HepG2 (cell line): Measurements from ENCODE around the gene APOA1. TPM values are rescaled to one million over a fixed set of nuclear protein-coding genes. Genes with fewer than 3 reads are reported as not detected.
A peak's percentile ranks its signal among the peaks of the same experiment; 100 is the strongest.

Experiments used
- BATF2 ChIP-seq: sonication (generic); formaldehyde crosslinking; IDR thresholded peaks from 2 replicates; pipeline ENCODE4 v1.8.0; 2022; ENCODE audit warnings: mild to moderate bottlenecking, missing genetic modification reagents, moderate library complexity
- BHLHE40 ChIP-seq: IDR thresholded peaks from 2 replicates; pipeline ENCODE4 v1.6.1; 2011; ENCODE audit warnings: low read length, improper control_type of control experiment
- DNMT3B ChIP-seq: conservative IDR thresholded peaks from 2 replicates; pipeline ENCODE4 v1.6.1; 2016; ENCODE audit warnings: missing biosample characterization, control low read depth
- ERF ChIP-seq: IDR thresholded peaks from 2 replicates; pipeline ENCODE4 v1.6.1; 2018; ENCODE audit warnings: missing biosample characterization, missing genetic modification reagents
- ETV5 ChIP-seq: IDR thresholded peaks from 2 replicates; pipeline ENCODE4 v1.6.1; 2018; ENCODE audit warnings: missing biosample characterization, missing genetic modification reagents, inconsistent platforms, borderline replicate concordance
- GABPA ChIP-seq, 2 experiments: IDR thresholded peaks; 2 replicates each; pipeline ENCODE4 v1.6.1; 2011 to 2016; ENCODE audit warnings: low read depth in 2 of 2, low read length in 1 of 2, missing biosample characterization in 1 of 2, missing genetic modification characterization in 1 of 2
- GATAD1 ChIP-seq: IDR thresholded peaks from 2 replicates; pipeline ENCODE4 v1.6.1; 2016; ENCODE audit warnings: missing genetic modification reagents, missing compliant biosample characterization
- GFI1 ChIP-seq: sonication (generic); formaldehyde crosslinking; IDR thresholded peaks from 2 replicates; pipeline ENCODE4 v1.5.0; 2020; ENCODE audit warnings: missing genetic modification reagents, mild to moderate bottlenecking, borderline replicate concordance
- HINFP ChIP-seq: sonication (generic); formaldehyde crosslinking; IDR thresholded peaks from 2 replicates; pipeline ENCODE4 v1.4.0; 2020; ENCODE audit warnings: low read depth, mild to moderate bottlenecking, missing genetic modification reagents
- HOXA3 ChIP-seq: sonication (generic); formaldehyde crosslinking; IDR thresholded peaks from 2 replicates; pipeline ENCODE4 v1.5.0; 2020; ENCODE audit warnings: missing genetic modification reagents
- KLF6 ChIP-seq: IDR thresholded peaks from 2 replicates; pipeline ENCODE4 v1.8.0; 2016; ENCODE audit warnings: missing biosample characterization, missing genetic modification reagents
- NFE2L2 ChIP-seq: fragments of 150-350 bp; IDR thresholded peaks from 2 replicates; pipeline ENCODE4 v1.6.1; 2014; ENCODE audit warnings: low read length
- PAWR ChIP-seq: sonication (generic); formaldehyde crosslinking; IDR thresholded peaks from 2 replicates; pipeline ENCODE4 v1.4.0; 2020; ENCODE audit warnings: missing genetic modification reagents, mild to moderate bottlenecking, borderline replicate concordance
- PAX8 ChIP-seq: sonication (generic); formaldehyde crosslinking; IDR thresholded peaks from 2 replicates; pipeline ENCODE4 v1.8.0; 2022; ENCODE audit warnings: mild to moderate bottlenecking, missing genetic modification reagents, borderline replicate concordance
- SIX1 ChIP-seq: sonication (generic); formaldehyde crosslinking; IDR thresholded peaks from 2 replicates; pipeline ENCODE4 v1.4.0; 2020; ENCODE audit warnings: missing genetic modification reagents, borderline replicate concordance
- SP2 ChIP-seq: sonication (generic); formaldehyde crosslinking; IDR thresholded peaks from 2 replicates; pipeline ENCODE4 v1.5.1; 2020; ENCODE audit warnings: mild to moderate bottlenecking, missing genetic modification reagents
- XBP1 ChIP-seq: sonication (generic); formaldehyde crosslinking; IDR thresholded peaks from 2 replicates; pipeline ENCODE4 v1.5.0; 2020; ENCODE audit warnings: missing genetic modification reagents
- ZBTB25 ChIP-seq: IDR thresholded peaks from 2 replicates; pipeline ENCODE4 v1.6.1; 2018; ENCODE audit warnings: missing genetic modification reagents
- ZFY ChIP-seq: sonication (generic); formaldehyde crosslinking; IDR thresholded peaks from 2 replicates; pipeline ENCODE4 v1.4.0; 2020; ENCODE audit warnings: missing genetic modification reagents
- ZNF276 ChIP-seq: sonication (generic); formaldehyde crosslinking; IDR thresholded peaks from 2 replicates; pipeline ENCODE4 v1.4.0; 2020; ENCODE audit warnings: mild to moderate bottlenecking, low read depth, missing genetic modification reagents
- ZNF331 ChIP-seq: sonication (generic); formaldehyde crosslinking; IDR thresholded peaks from 2 replicates; pipeline ENCODE4 v1.4.0; 2020; ENCODE audit warnings: missing genetic modification reagents
- ZNF44 ChIP-seq: sonication (generic); formaldehyde crosslinking; IDR thresholded peaks from 2 replicates; pipeline ENCODE4 v1.5.1; 2020; ENCODE audit warnings: mild to moderate bottlenecking, missing genetic modification reagents
- ZNF569 ChIP-seq: sonication (generic); formaldehyde crosslinking; IDR thresholded peaks from 2 replicates; pipeline ENCODE4 v1.5.0; 2020; ENCODE audit warnings: mild to moderate bottlenecking, missing genetic modification reagents, moderate library complexity, borderline replicate concordance
- ZNF615 ChIP-seq: sonication (generic); formaldehyde crosslinking; IDR thresholded peaks from 2 replicates; pipeline ENCODE4 v1.5.0; 2020; ENCODE audit warnings: mild to moderate bottlenecking, missing genetic modification reagents, borderline replicate concordance
- ZNF816 ChIP-seq: sonication (generic); formaldehyde crosslinking; IDR thresholded peaks from 2 replicates; pipeline ENCODE4 v1.8.0; 2022; ENCODE audit warnings: missing genetic modification reagents, mild to moderate bottlenecking, borderline replicate concordance
- ZSCAN29 ChIP-seq: sonication (generic); formaldehyde crosslinking; conservative IDR thresholded peaks from 2 replicates; pipeline ENCODE4 v1.4.0; 2020; ENCODE audit warnings: mild to moderate bottlenecking, missing genetic modification reagents
- polyA plus RNA-seq, 8 experiments: library from polyadenylated mRNA; depleted of rRNA in 3 of 8; stranded (reverse) in 7 of 8; unstranded in 1 of 8; fragments of >200 nt; fragmentation: Illumina TruSeq in 4 of 8; extraction: Trizol in 4 of 8; gene quantifications; 2 replicates each; pipeline versions ENCODE4 v1.2.1 to v1.2.3, GENCODE V29; 2011 to 2016; ENCODE audit warnings: low read depth in 4 of 8, missing spikeins in 1 of 8, mixed read lengths in 1 of 8; ENCODE audit not compliant: insufficient read depth in 1 of 8
- total RNA-seq, 5 experiments: library from RNA; depleted of rRNA; stranded (reverse); fragments of >200 nt; fragmentation: Illumina TruSeq; extraction: Trizol; gene quantifications; 2 replicates each; pipeline ENCODE4 v1.2.3, GENCODE V29; 2016; ENCODE audit warnings: low read depth in 1 of 5

APOA1 gene
- total and polyA plus RNA-seq, 2 of the 13 experiments (the other 11 are each of a cell fraction or from before 2014, with no cell fraction given): 1,973 to 5,485 TPM

- TF ChIP-seq ZBTB25 (CRISPR knock-in tag): 0 out of 2 replicates have a peak, but pooled peaks have one; percentile 49
- no peak for TF ChIP-seq KLF6 (CRISPR knock-in tag)
- TF ChIP-seq XBP1 (CRISPR knock-in tag): no peak
- TF ChIP-seq ERF (CRISPR knock-in tag): peak; percentile 90
- no peak for TF ChIP-seq HINFP (CRISPR knock-in tag)
- TF ChIP-seq GFI1: no peak; the same call in 1 of the 2 replicates
- peak; percentile 91; the same call in 1 of the 2 replicates for TF ChIP-seq ETV5 (CRISPR knock-in tag)
- TF ChIP-seq ZNF569 (CRISPR knock-in tag): no peak
- TF ChIP-seq PAX8: 0 out of 2 replicates have a peak, but pooled peaks have one; percentile 57
- TF ChIP-seq ZNF816 (CRISPR knock-in tag): no peak
- 0 out of 2 replicates have a peak, but pooled peaks have one; percentile 67 for TF ChIP-seq PAWR (CRISPR knock-in tag)
- no peak for TF ChIP-seq GABPA (IDR thresholded peaks at IDR 0.05; ENCODE audit: low read depth, low read length)
- no peak for TF ChIP-seq GABPA (CRISPR knock-in tag; IDR thresholded peaks at IDR 0.05; ENCODE audit: low read depth)
- no peak for TF ChIP-seq DNMT3B
- TF ChIP-seq HOXA3: peak; percentile 88
- TF ChIP-seq GATAD1 (CRISPR knock-in tag): peak; percentile 80; the same call in 1 of the 2 replicates
- TF ChIP-seq SIX1 (CRISPR knock-in tag): peak; percentile 47
- TF ChIP-seq NFE2L2: no peak
- TF ChIP-seq BATF2 (CRISPR knock-in tag): no peak
- TF ChIP-seq ZNF276: peak; percentile 3; the same call in 1 of the 2 replicates
- peak; percentile 69 for TF ChIP-seq ZFY (CRISPR knock-in tag)
- TF ChIP-seq BHLHE40: peak; percentile 52; the same call in 1 of the 2 replicates
- TF ChIP-seq SP2 (CRISPR knock-in tag): no peak; the same call in 1 of the 2 replicates
- TF ChIP-seq ZSCAN29: peak; percentile 77
- 0 out of 2 replicates have a peak, but pooled peaks have one; percentile 12 for TF ChIP-seq ZNF615 (CRISPR knock-in tag)
- TF ChIP-seq ZNF44: peak; percentile 58; the same call in 1 of the 2 replicates
- TF ChIP-seq ZNF331 (CRISPR knock-in tag): peak; percentile 81
These were observed 10.5 kb downstream of the APOA1 start (continued) for GRCh38 chr11:116826751-116827431.
